ENCODE data around the gene CAMTA1.

- TF ChIP-seq TCF4 (CRISPR knock-in tag; IDR thresholded peaks at IDR 0.05; ENCODE audit: borderline replicate concordance) (no peak), POU6F1 (CRISPR knock-in tag; IDR thresholded peaks at IDR 0.05; ENCODE audit: borderline replicate concordance, low read depth) (no peak), RARB (CRISPR knock-in tag; IDR thresholded peaks at IDR 0.05) (no peak)
Measured at GRCh38 chr1:7562729-7563605, 777.7 kb downstream of the CAMTA1 start.
